AG09319 (cell line): ENCODE results near the gene SCN8A.

Source experiments
- DNase-seq: peaks from one replicate; pipeline ENCODE4 v3.0.0-alpha.2; 2010; ENCODE audit warnings: low read depth; ENCODE audit errors: extremely low read depth
- CTCF ChIP-seq: IDR thresholded peaks from 2 replicates; pipeline ENCODE4 v1.5.1; 2011; ENCODE audit warnings: low read depth, mild to moderate bottlenecking, inconsistent platforms, low read length, moderate library complexity

Gene SCN8A

GRCh38 chr12:51669271-51669670, 78.2 kb downstream of the SCN8A start:
- no peak for TF ChIP-seq CTCF
- DNase-seq: no peak

DNA sequence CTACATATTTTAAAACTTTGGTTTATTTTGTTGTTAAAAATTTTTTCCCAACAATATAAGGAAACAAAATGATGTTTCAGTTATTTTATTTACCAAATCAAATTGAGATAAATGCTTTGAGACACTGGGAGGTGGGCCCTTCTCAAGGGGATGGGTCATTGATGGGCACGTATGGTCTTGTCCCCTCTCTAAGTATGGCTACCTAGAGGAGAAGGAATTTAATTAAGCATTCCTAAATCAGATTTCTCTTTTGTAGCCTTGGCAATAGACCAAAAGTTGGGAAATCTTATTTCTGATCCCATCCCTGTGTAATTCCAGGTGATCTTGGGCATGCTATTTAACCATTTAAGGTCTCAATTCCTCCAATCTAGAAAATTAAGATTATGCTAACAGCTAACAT, 79.0 kb downstream of the SCN8A start:
- no peak for DNase-seq
- no peak for TF ChIP-seq CTCF

DNA sequence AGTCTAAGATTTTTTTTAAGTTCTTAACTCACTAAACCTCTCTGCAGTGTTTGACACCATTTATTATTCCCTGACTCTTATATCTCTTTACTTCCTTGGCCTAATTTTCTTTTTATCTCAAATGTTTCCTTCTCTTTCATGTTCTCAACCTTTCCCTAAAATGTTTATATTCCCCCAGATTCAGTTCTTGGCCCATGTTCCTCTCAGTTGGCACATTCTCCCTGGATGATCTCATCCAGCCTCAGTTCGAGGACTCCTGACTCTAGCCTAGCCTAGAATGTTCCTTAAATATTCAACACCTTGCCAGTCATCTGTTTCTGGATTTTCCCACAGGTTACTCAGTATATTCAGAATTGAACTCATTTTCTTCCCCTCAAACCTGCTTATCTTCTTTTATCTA, 81.3 kb downstream of the SCN8A start:
- no peak for DNase-seq
- no peak for TF ChIP-seq CTCF

- no peak for TF ChIP-seq CTCF
- DNase-seq: no peak
These were observed 84.2 kb downstream of the SCN8A start for GRCh38 chr12:51675071-51675803.

- TF ChIP-seq CTCF: no peak
- no peak for DNase-seq
These were observed 85.8 kb downstream of the SCN8A start for GRCh38 chr12:51676875-51677274.

DNA sequence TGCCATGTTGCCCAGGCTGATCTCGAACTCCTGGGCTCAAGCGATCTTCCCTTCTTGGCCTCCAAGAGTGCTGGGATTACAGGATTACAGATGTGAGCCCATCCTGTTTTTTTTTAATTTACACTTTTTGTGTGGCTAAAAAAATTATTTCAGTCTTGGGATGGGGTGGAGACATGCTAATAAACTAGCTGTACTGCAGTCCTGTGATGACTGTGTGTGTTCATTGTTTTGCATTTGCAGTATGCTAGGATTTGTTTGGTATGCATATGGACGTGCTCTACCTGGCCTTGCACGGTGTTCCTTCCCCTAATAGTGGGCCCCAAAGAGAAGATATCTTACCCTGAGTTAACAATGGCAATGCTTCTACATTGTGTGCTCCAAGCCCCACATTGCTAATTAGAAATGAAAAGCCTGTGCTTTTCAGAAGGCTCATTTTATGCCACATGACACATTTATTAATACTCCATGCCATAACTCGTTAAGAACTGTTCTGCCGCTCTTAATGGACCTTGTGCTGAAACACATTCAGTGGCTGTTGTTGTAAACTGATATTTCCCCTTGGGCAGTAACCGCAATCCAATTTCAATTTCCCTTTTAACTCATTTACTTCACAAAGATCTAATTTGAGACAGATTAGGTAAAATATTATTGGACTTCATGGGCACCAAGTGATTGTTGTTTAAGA, 86.4 kb downstream of the SCN8A start:
- no peak for DNase-seq
- no peak for TF ChIP-seq CTCF

- TF ChIP-seq CTCF: peak; percentile 85
- peak; percentile 30 for DNase-seq
These were observed 87.2 kb downstream of the SCN8A start for GRCh38 chr12:51678086-51678724.
